Measurements from ENCODE around the gene HAND1. TPM values are rescaled to one million over a fixed set of nuclear protein-coding genes. Genes with fewer than 3 reads are reported as not detected.
A peak's percentile ranks its signal among the peaks of the same experiment; 100 is the strongest.

HAND1 gene
- total RNA-seq, 2 experiments from 2014 or later, result not detected

GRCh38 chr5:154522284-154522683 lies 44.3 kb upstream of the HAND1 start:
- no peak for DNase-seq
- H3K9me3 Mint-ChIP-seq, result no peaks in the 10 kb centered on the region
- H3K27ac ChIP-seq (ENCODE audit: low read depth in 1 of 2, low read length in 2 of 2), result no peak overlapping the region
- no peak overlapping the region for H3K27ac Mint-ChIP-seq
- ChIA-PET POLR2A (no interaction called here), CTCF (no interaction called here)
- H3K27me3 ChIP-seq (ENCODE audit: control insufficient read depth in 1 of 2, insufficient read depth in 2 of 2, low read length in 2 of 2), result peaks cover 22 to 23% of the 10 kb centered on the region in 2 experiments
- H3K36me3 ChIP-seq (ENCODE audit: insufficient read depth, low read length), result no peaks in the 10 kb centered on the region
- peaks cover 69% of the 10 kb centered on the region for H3K27me3 Mint-ChIP-seq
- TF ChIP-seq CTCF (IDR thresholded peaks at IDR 0.05), result no peak
- peaks cover 3% of the 10 kb centered on the region for H3K4me1 ChIP-seq (ENCODE audit: insufficient read depth, low read length)
- H3K4me1 Mint-ChIP-seq (ENCODE audit: low read depth), result no peaks in the 10 kb centered on the region
- no peak overlapping the region for H3K4me3 Mint-ChIP-seq
- no peaks in the 10 kb centered on the region for H3K9me3 ChIP-seq (ENCODE audit: control insufficient read depth in 1 of 2, insufficient read depth in 1 of 2, low read length in 2 of 2)
- no peak for ATAC-seq (ENCODE audit: poor library complexity)
- H3K36me3 Mint-ChIP-seq (ENCODE audit: low read depth), result no peaks in the 10 kb centered on the region
- no peak overlapping the region for H3K4me3 ChIP-seq (ENCODE audit: low read length)
- intact Hi-C loops (cut with DNase I, micrococcal nuclease), result no loop called here

- TF ChIP-seq CTCF (IDR thresholded peaks at IDR 0.05), result no peak
- ATAC-seq (ENCODE audit: poor library complexity), result no peak
- H3K36me3 ChIP-seq (ENCODE audit: insufficient read depth, low read length), result no peaks in the 10 kb centered on the region
- H3K36me3 Mint-ChIP-seq (ENCODE audit: low read depth), result no peaks in the 10 kb centered on the region
- peaks cover 67% of the 10 kb centered on the region for H3K27me3 Mint-ChIP-seq
- peaks cover 22 to 23% of the 10 kb centered on the region in 2 experiments for H3K27me3 ChIP-seq (ENCODE audit: control insufficient read depth in 1 of 2, insufficient read depth in 2 of 2, low read length in 2 of 2)
- H3K4me3 ChIP-seq (ENCODE audit: low read length), result no peak overlapping the region
- ChIA-PET POLR2A (no interaction called here), CTCF (no interaction called here)
- no peaks in the 10 kb centered on the region for H3K9me3 Mint-ChIP-seq
- H3K4me1 Mint-ChIP-seq (ENCODE audit: low read depth), result no peaks in the 10 kb centered on the region
- peaks cover 3% of the 10 kb centered on the region for H3K4me1 ChIP-seq (ENCODE audit: insufficient read depth, low read length)
- H3K9me3 ChIP-seq (ENCODE audit: control insufficient read depth in 1 of 2, insufficient read depth in 1 of 2, low read length in 2 of 2), result no peaks in the 10 kb centered on the region
- intact Hi-C loops (cut with DNase I, micrococcal nuclease), result no loop called here
- no peak overlapping the region for H3K4me3 Mint-ChIP-seq
- no peak overlapping the region for H3K27ac Mint-ChIP-seq
- H3K27ac ChIP-seq (ENCODE audit: low read depth in 1 of 2, low read length in 2 of 2), result no peak overlapping the region
- DNase-seq, result no peak
Observed at GRCh38 chr5:154521756-154522155, 43.7 kb upstream of the HAND1 start.

GRCh38 chr5:154520861-154521453 lies 42.9 kb upstream of the HAND1 start:
- no peak overlapping the region for H3K27ac ChIP-seq (ENCODE audit: low read depth in 1 of 2, low read length in 2 of 2)
- TF ChIP-seq CTCF (IDR thresholded peaks at IDR 0.05), result peak; percentile 44
- H3K4me3 Mint-ChIP-seq, result no peak overlapping the region
- H3K9me3 ChIP-seq (ENCODE audit: control insufficient read depth in 1 of 2, insufficient read depth in 1 of 2, low read length in 2 of 2), result no peaks in the 10 kb centered on the region
- no peaks in the 10 kb centered on the region for H3K4me1 Mint-ChIP-seq (ENCODE audit: low read depth)
- no peak for ATAC-seq (ENCODE audit: poor library complexity)
- no peak overlapping the region for H3K4me3 ChIP-seq (ENCODE audit: low read length)
- H3K27ac Mint-ChIP-seq, result no peak overlapping the region
- H3K27me3 ChIP-seq (ENCODE audit: control insufficient read depth in 1 of 2, insufficient read depth in 2 of 2, low read length in 2 of 2), result peaks cover 22 to 23% of the 10 kb centered on the region in 2 experiments
- H3K36me3 Mint-ChIP-seq (ENCODE audit: low read depth), result no peaks in the 10 kb centered on the region
- H3K36me3 ChIP-seq (ENCODE audit: insufficient read depth, low read length), result no peaks in the 10 kb centered on the region
- ChIA-PET POLR2A (no interaction called here), CTCF (interaction anchor here (1.3 kb wide), 1 partner anchor 8 kb away, joined by 3 read pairs; no protein-coding TSS in a partner anchor)
- intact Hi-C loops (cut with DNase I, micrococcal nuclease), result no loop called here
- peak in 2 of 14 experiments; percentile 4 to 13 for DNase-seq
- peaks cover 59% of the 10 kb centered on the region for H3K27me3 Mint-ChIP-seq
- no peaks in the 10 kb centered on the region for H3K9me3 Mint-ChIP-seq
- H3K4me1 ChIP-seq (ENCODE audit: insufficient read depth, low read length), result peaks cover 3% of the 10 kb centered on the region

All from CD4-positive, alpha-beta T cell (primary cell).